HepG2 (cell line): Measurements from ENCODE around the gene PLN. TPM values are rescaled to one million over a fixed set of nuclear protein-coding genes. Genes with fewer than 3 reads are reported as not detected.

Source experiments
- ATAC-seq: fragments of 200-7000 bp; cut with Tn5 transposase; 3 replicates; pipeline ENCODE4 v1.9.1; 2020; ENCODE audit warnings: mild to moderate bottlenecking, moderate library complexity
- BruUV-seq: library from RNA; stranded (reverse); fragments of 400-500 nt; replicated peaks from 2 replicates; lab custom pipeline; 2021; lab: Mats Ljungman, UMichigan
- CTCF ChIA-PET: fragments of 300-600 bp; formaldehyde crosslinking; extraction: SDS; loops from one replicate; lab custom pipeline; 2021; ENCODE audit warnings: low total read pairs, inconsistent platforms, low intra/inter-chr PET ratio; lab: Yijun Ruan, JAX
- POLR2A ChIA-PET: fragments of 350-600 bp; sonication (Branson Sonifier 250); formaldehyde crosslinking; loops from one replicate; lab custom pipeline; 2020; ENCODE audit warnings: antibody characterized with exemption, inconsistent platforms; lab: Yijun Ruan, JAX
- DNase-seq: peaks from one replicate; pipeline ENCODE4 v3.0.0-alpha.2; 2015; ENCODE audit warnings: low spot score
- FAIRE-seq: peaks from 3 replicates; lab custom pipeline; 2011; peaks lifted over from hg19 to GRCh38; lab: Jason Lieb, UNC
- H2AFZ ChIP-seq: one replicate; pipeline ENCODE4 v1.6.1; 2011; ENCODE audit warnings: low read length, inconsistent platforms
- H3K27ac ChIP-seq: fragments of 300-600 bp; 3 replicates; pipeline ENCODE4 v1.8.0; 2011; ENCODE audit warnings: mixed run types, mild to moderate bottlenecking, mixed read lengths, low read length, inconsistent platforms; ENCODE audit not compliant: insufficient read depth; ENCODE audit errors: extremely low read length
- H3K27me3 ChIP-seq, 2 experiments: fragments of 200-600 bp in 1 of 2; 2 replicates in 1 of 2; 3 replicates in 1 of 2; pipeline versions ENCODE4 v1.6.0 to v1.8.0; 2011; ENCODE audit warnings: low read length in 2 of 2, mild to moderate bottlenecking in 2 of 2, moderate library complexity in 2 of 2, inconsistent platforms in 1 of 2; ENCODE audit not compliant: insufficient read depth in 2 of 2, control insufficient read depth in 1 of 2
- H3K36me3 ChIP-seq, 2 experiments: fragments of 200-600 bp in 1 of 2; replicated peaks in 1 of 2; 2 replicates in 1 of 2; 3 replicates in 1 of 2; pipeline versions ENCODE4 v1.5.1 to v1.8.0; 2011; ENCODE audit warnings: low read length in 2 of 2, inconsistent platforms in 1 of 2; ENCODE audit not compliant: insufficient read depth in 2 of 2, control insufficient read depth in 1 of 2
- H3K4me1 ChIP-seq: 2 replicates; pipeline ENCODE4 v1.5.1; 2012; ENCODE audit warnings: low read length, inconsistent platforms; ENCODE audit not compliant: insufficient read depth
- H3K4me2 ChIP-seq: 2 replicates; pipeline ENCODE4 v1.6.0; 2011; ENCODE audit warnings: low read depth, low read length, inconsistent platforms
- H3K4me3 ChIP-seq, 3 experiments: fragments of 200-600 bp in 1 of 3; sonication (generic), shearing (Covaris generic) in 1 of 3; replicated peaks in 1 of 3; 2 replicates each; pipeline ENCODE4 v1.5.1; 2011 to 2016; ENCODE audit warnings: low read length in 3 of 3, inconsistent platforms in 2 of 3, low read depth in 2 of 3, mild to moderate bottlenecking in 2 of 3, control low read depth in 1 of 3, mixed read lengths in 1 of 3; ENCODE audit not compliant: insufficient read depth in 1 of 3
- H3K79me2 ChIP-seq: one replicate; pipeline ENCODE4 v1.6.1; 2011; ENCODE audit warnings: low read length, inconsistent platforms; ENCODE audit not compliant: insufficient read depth
- H3K9ac ChIP-seq: 2 replicates; pipeline ENCODE4 v1.6.0; 2011; ENCODE audit warnings: mild to moderate bottlenecking, low read depth, low read length, inconsistent platforms; ENCODE audit not compliant: insufficient read depth
- H3K9me3 ChIP-seq: 2 replicates; pipeline ENCODE4 v1.5.1; 2012; ENCODE audit warnings: mild to moderate bottlenecking, low read length
- H4K20me1 ChIP-seq: 2 replicates; pipeline ENCODE4 v1.6.0; 2011; ENCODE audit warnings: inconsistent platforms, mild to moderate bottlenecking, low read length, moderate library complexity; ENCODE audit not compliant: insufficient read depth
- ATF1 ChIP-seq: IDR thresholded peaks from 2 replicates; pipeline ENCODE4 v1.6.1; 2016; ENCODE audit warnings: mild to moderate bottlenecking, control low read depth
- CBX2 ChIP-seq, 2 experiments: fragments of 200-600 bp in 1 of 2; sonication (generic); formaldehyde crosslinking in 1 of 2; IDR thresholded peaks; 2 replicates each; pipeline versions ENCODE4 v1.7.0 to v1.8.1; 2018 to 2022; ENCODE audit warnings: low read depth in 2 of 2, low read length in 1 of 2, mild to moderate bottlenecking in 1 of 2, missing genetic modification reagents in 1 of 2
- GRHL1 ChIP-seq: sonication (generic); formaldehyde crosslinking; conservative IDR thresholded peaks from 2 replicates; pipeline ENCODE4 v1.8.0; 2022; ENCODE audit warnings: missing genetic modification reagents
- HCFC1 ChIP-seq: fragments of 150-350 bp; IDR thresholded peaks from 2 replicates; pipeline ENCODE4 v1.6.1; 2014; ENCODE audit warnings: low read depth, low read length
- KIAA2018 ChIP-seq: sonication (generic); formaldehyde crosslinking; IDR thresholded peaks from 2 replicates; pipeline ENCODE4 v1.5.0; 2020; ENCODE audit warnings: mild to moderate bottlenecking, missing genetic modification reagents, borderline replicate concordance
- NCOA2 ChIP-seq: sonication (generic); formaldehyde crosslinking; IDR thresholded peaks from 2 replicates; pipeline ENCODE4 v1.8.0; 2022; ENCODE audit warnings: inconsistent platforms
- ZNF383 ChIP-seq: sonication (generic); formaldehyde crosslinking; IDR thresholded peaks from 2 replicates; pipeline ENCODE4 v1.4.0; 2020; ENCODE audit warnings: missing genetic modification reagents, mild to moderate bottlenecking, borderline replicate concordance
- ZNF546 ChIP-seq: sonication (generic); formaldehyde crosslinking; conservative IDR thresholded peaks from 2 replicates; pipeline ENCODE4 v1.8.1; 2023; ENCODE audit warnings: mild to moderate bottlenecking, missing genetic modification reagents
- WGBS: methylation state at CpG from one replicate; pipeline ENCODE4 v1.1.6; 2017; ENCODE audit warnings: low lambda C conversion rate; 5-methylcytosine and 5-hydroxymethylcytosine counted together
- in situ Hi-C: cut with HindIII; loops from 2 replicates; pipeline ENCODE4 v1.10.0; 2017; ENCODE audit warnings: low pct_unique_long_range_greater_than_20kb; ENCODE audit not compliant: extremely low pct_ligation_motif_present
- intact Hi-C: fragments of 100-400 bp; cut with micrococcal nuclease; formaldehyde crosslinking; loops from one replicate; pipeline ENCODE4 v1.10.0; 2022; ENCODE audit not compliant: unreplicated experiment
- polyA plus RNA-seq, 8 experiments: library from polyadenylated mRNA; depleted of rRNA in 3 of 8; stranded (reverse) in 7 of 8; unstranded in 1 of 8; fragments of >200 nt; fragmentation: Illumina TruSeq in 4 of 8; extraction: Trizol in 4 of 8; gene quantifications; 2 replicates each; pipeline versions ENCODE4 v1.2.1 to v1.2.3, GENCODE V29; 2011 to 2016; ENCODE audit warnings: low read depth in 4 of 8, missing spikeins in 1 of 8, mixed read lengths in 1 of 8; ENCODE audit not compliant: insufficient read depth in 1 of 8
- total RNA-seq, 5 experiments: library from RNA; depleted of rRNA; stranded (reverse); fragments of >200 nt; fragmentation: Illumina TruSeq; extraction: Trizol; gene quantifications; 2 replicates each; pipeline ENCODE4 v1.2.3, GENCODE V29; 2016; ENCODE audit warnings: low read depth in 1 of 5

The PLN gene
- total and polyA plus RNA-seq, 2 of the 13 experiments (the other 11 are each of a cell fraction or from before 2014, with no cell fraction given): not detected

GRCh38 chr6:118598324-118598723 lies 50.2 kb downstream of the PLN start:
- intact Hi-C loops (loop anchor here (5.0 kb wide), 1 partner anchor 1039 kb away; no protein-coding TSS in a partner anchor), in situ Hi-C loops (loop anchor here (25.0 kb wide), 2 partner anchors 611 to 761 kb away; no protein-coding TSS in a partner anchor)
- 0% methylated on average over 2 of the region's 2 CpGs for WGBS
- Histone ChIP-seq H3K4me3 (no peak overlapping the region), H3K36me3 (no peaks in the 10 kb centered on the region), H2AFZ (no peak overlapping the region), H3K4me1 (no peaks in the 10 kb centered on the region), H3K4me2 (no peak overlapping the region), H4K20me1 (no peaks in the 10 kb centered on the region), H3K27ac (no peak overlapping the region), H3K9me3 (0 out of 2 replicates have a peak, but pooled peaks cover 3% of the 10 kb centered on the region), H3K27me3 (no peaks in the 10 kb centered on the region), H3K79me2 (no peaks in the 10 kb centered on the region), H3K9ac (no peak overlapping the region)
- ATAC-seq (no peak), FAIRE-seq (no peak), DNase-seq (no peak)
- ChIA-PET POLR2A (no interaction called here), CTCF (no interaction called here)
- TF ChIP-seq HCFC1: no peak
- no TSS peak for BruUV-seq

GRCh38 chr6:118602300-118602699 lies 54.2 kb downstream of the PLN start:
- H3K4me3 ChIP-seq: no peak overlapping the region
- no peak overlapping the region for H3K4me2 ChIP-seq
- BruUV-seq: no TSS peak
- H3K4me1 ChIP-seq: no peaks in the 10 kb centered on the region
- in situ Hi-C loops: no loop called here
- H3K27ac ChIP-seq: no peak overlapping the region
- ChIA-PET POLR2A (no interaction called here), CTCF (no interaction called here)
- no peaks in the 10 kb centered on the region for H3K79me2 ChIP-seq
- 0 out of 5 replicates have a peak, but pooled peaks cover 0 to under 1% of the 10 kb centered on the region in 2 experiments for H3K27me3 ChIP-seq
- H3K9me3 ChIP-seq: 0 out of 2 replicates have a peak, but pooled peaks cover 4% of the 10 kb centered on the region
- H3K9ac ChIP-seq: no peak overlapping the region
- intact Hi-C loops: no loop called here
- no peaks in the 10 kb centered on the region for H3K36me3 ChIP-seq
- DNase-seq: no peak
- 37% methylated on average over 2 of the region's 2 CpGs for WGBS
- no peak overlapping the region for H2AFZ ChIP-seq
- ATAC-seq: no peak
- H4K20me1 ChIP-seq: no peaks in the 10 kb centered on the region
- FAIRE-seq: no peak
- TF ChIP-seq ATF1 (CRISPR knock-in tag) (no peak), ZNF383 (CRISPR knock-in tag) (no peak), ZNF546 (CRISPR knock-in tag) (no peak), KIAA2018 (CRISPR knock-in tag) (no peak), CBX2 (IDR thresholded peaks at IDR 0.05; ENCODE audit: low read depth, low read length) (no peak), CBX2 (CRISPR knock-in tag; IDR thresholded peaks at IDR 0.05; ENCODE audit: low read depth) (no peak), GRHL1 (CRISPR knock-in tag) (no peak), NCOA2 (no peak)
